HG02759 (cell line): ENCODE measurements around the gene ZNF396.

Experiments used
- ATAC-seq: cut with Tn5 transposase; IDR thresholded peaks from one replicate; pipeline ENCODE4 v1.9.1; 2021; ENCODE audit warnings: mild to moderate bottlenecking, moderate library complexity; ENCODE audit not compliant: unreplicated experiment

Gene ZNF396

GRCh38 chr18:35376742-35377695 is at the start of gene ZNF396:
Gene ZNF396, minus strand, starts transcription at chr18:35377337. Its CDS starts 3,045 bp downstream, at chr18:35374292.
- ATAC-seq, result peak; percentile 89

GRCh38 chr18:35426786-35427185 is 49.6 kb upstream of the ZNF396 start:
- no peak for ATAC-seq

GRCh38 chr18:35424356-35424755 is 47.2 kb upstream of the ZNF396 start:
- ATAC-seq, result no peak

GRCh38 chr18:35422237-35422636 is 45.1 kb upstream of the ZNF396 start:
- ATAC-seq, result no peak

GRCh38 chr18:35418610-35419009 is 41.5 kb upstream of the ZNF396 start:
- no peak for ATAC-seq

GRCh38 chr18:35417223-35417622 is 40.1 kb upstream of the ZNF396 start:
- ATAC-seq, result no peak

- peak; percentile 56 for ATAC-seq
Observed at GRCh38 chr18:35415511-35416073, 38.5 kb upstream of the ZNF396 start.

- ATAC-seq, result no peak
Observed at GRCh38 chr18:35413163-35413511, 36.0 kb upstream of the ZNF396 start.

GRCh38 chr18:35411625-35412351 is 34.7 kb upstream of the ZNF396 start:
- ATAC-seq, result no peak

GRCh38 chr18:35410561-35410960 is 33.4 kb upstream of the ZNF396 start:
- peak; percentile 64 for ATAC-seq

- no peak for ATAC-seq
Observed at GRCh38 chr18:35409911-35410310, 32.8 kb upstream of the ZNF396 start.

GRCh38 chr18:35408843-35409261 is 31.7 kb upstream of the ZNF396 start:
- ATAC-seq, result peak; percentile 36

GRCh38 chr18:35407871-35408481 is 30.8 kb upstream of the ZNF396 start:
- ATAC-seq, result peak; percentile 45

GRCh38 chr18:35406666-35407065 is 29.5 kb upstream of the ZNF396 start:
- ATAC-seq, result no peak

- ATAC-seq, result no peak
Observed at GRCh38 chr18:35397976-35398375, 20.8 kb upstream of the ZNF396 start.

- ATAC-seq, result no peak
Observed at GRCh38 chr18:35393716-35394115, 16.6 kb upstream of the ZNF396 start.

- ATAC-seq, result no peak
Observed at GRCh38 chr18:35392375-35392774, 15.2 kb upstream of the ZNF396 start.

GRCh38 chr18:35390951-35391700 is 14.0 kb upstream of the ZNF396 start:
- ATAC-seq, result no peak

GRCh38 chr18:35389095-35389618 is 12.0 kb upstream of the ZNF396 start:
- no peak for ATAC-seq

- peak; percentile 25 for ATAC-seq
Observed at GRCh38 chr18:35387152-35387571, 10.0 kb upstream of the ZNF396 start.
